GM18502 (cell line): ENCODE data around the gene ZBTB1.
A peak's percentile ranks its signal among the peaks of the same experiment; 100 is the strongest.

Source experiments
- ATAC-seq: cut with Tn5 transposase; IDR thresholded peaks from one replicate; pipeline ENCODE4 v1.9.1; 2021; ENCODE audit warnings: mild to moderate bottlenecking; ENCODE audit not compliant: unreplicated experiment, poor library complexity

ZBTB1 gene

GRCh38 chr14:64504310-64504896 lies at the start of gene ZBTB1:
ZBTB1 (plus strand) TSS chr14:64504770; CDS start chr14:64521505, 16,735 bp downstream.
- ATAC-seq, result peak; percentile 17

- no peak for ATAC-seq
Measured at GRCh38 chr14:64459405-64460136, 45.0 kb upstream of the ZBTB1 start.

DNA sequence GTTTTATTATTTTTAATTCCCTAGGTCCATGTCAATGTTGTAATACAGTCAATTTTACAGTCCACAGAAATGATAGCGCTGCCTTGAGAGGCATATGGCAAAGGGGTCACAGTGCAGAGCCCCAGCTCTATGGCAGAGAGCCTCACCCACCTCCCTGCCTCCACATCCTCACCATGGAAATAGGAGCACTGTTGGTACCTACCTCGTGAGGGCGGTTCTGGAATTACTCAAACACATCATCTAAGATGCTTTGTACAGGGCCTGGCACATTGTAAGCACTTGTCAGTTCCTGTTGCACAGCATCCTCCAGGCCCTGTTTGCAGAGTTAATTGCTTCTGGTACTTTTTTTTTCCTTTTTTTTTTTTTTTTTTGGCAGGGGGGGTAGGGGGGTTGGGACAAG lies 43.3 kb upstream of the ZBTB1 start:
- no peak for ATAC-seq

DNA sequence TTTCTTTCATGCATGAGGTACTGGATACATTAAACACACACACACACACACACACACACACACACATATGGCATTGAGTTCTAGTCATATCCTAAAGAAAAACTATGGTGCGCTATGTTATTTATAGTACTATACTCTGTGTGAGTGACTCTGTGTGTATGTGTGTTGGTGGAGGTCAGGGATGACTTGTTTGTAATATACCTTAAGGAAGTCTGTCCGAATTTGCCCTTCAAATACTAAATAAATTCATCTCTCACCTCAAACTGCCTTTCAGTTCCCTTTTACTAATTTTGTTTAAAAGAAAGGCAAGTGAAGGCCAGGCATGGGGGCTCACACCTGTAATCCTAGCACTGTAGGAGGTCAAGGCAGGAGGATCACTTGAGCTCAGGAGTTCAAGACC lies 41.4 kb upstream of the ZBTB1 start:
- no peak for ATAC-seq

- no peak for ATAC-seq
Measured at GRCh38 chr14:64463873-64464272, 40.7 kb upstream of the ZBTB1 start.

DNA sequence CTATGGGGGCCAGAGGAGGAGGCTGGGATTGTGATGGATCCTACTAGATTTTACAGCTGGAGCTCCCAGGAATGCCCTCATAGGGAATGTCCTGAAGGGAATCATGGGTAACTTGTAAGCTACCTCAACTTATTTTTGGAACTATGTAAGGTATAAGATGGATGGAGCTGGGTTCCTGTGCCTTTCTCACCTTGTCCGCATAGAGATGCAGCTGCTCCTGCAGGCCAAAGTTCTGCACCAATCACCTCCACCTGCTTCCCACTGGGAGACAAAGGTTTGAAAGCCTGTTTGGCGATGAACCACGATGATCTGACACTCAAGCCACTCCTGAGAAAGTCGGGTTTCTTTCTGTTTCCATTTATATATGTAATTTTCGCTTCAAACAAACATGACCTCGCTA lies 39.9 kb upstream of the ZBTB1 start:
- ATAC-seq, result no peak

DNA sequence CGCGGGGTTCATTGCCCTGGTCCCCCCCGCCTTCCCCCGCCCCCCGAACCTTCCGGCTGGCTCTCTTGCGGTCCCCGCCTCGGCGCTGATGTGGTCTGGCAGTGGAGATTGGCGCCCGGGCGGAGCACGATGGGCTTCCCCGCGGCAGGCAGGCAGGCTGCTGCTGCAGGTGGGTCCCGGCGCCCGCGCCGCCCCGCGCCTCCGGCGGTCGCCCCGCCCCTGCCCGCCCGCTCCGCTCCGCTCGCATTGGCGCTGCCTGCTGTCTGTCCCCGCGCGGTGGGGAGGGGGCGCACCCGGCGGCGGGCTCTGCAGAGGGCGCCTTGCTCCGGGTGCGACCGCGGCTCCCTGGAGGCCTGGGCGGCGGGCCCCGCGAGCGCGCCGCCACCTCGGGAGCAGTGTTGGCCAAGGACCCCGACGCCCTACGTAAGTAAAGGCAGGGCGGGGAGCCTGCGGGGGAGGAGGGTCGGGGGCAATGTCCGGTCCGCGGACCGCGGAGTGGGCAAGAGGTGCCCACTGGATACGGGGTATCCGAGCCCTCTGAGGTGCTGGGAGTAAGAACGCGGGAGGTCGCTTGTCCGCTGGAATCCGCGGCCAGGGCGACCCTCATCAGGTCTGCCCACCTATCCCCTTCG lies 39.3 kb upstream of the ZBTB1 start, which contains the start of gene AKAP5:
Gene AKAP5 (plus strand): TSS at position 309 of the 632 bp plus-strand sequence. CDS start 2,896 bp downstream, outside the sequence.
- peak; percentile 74 for ATAC-seq

DNA sequence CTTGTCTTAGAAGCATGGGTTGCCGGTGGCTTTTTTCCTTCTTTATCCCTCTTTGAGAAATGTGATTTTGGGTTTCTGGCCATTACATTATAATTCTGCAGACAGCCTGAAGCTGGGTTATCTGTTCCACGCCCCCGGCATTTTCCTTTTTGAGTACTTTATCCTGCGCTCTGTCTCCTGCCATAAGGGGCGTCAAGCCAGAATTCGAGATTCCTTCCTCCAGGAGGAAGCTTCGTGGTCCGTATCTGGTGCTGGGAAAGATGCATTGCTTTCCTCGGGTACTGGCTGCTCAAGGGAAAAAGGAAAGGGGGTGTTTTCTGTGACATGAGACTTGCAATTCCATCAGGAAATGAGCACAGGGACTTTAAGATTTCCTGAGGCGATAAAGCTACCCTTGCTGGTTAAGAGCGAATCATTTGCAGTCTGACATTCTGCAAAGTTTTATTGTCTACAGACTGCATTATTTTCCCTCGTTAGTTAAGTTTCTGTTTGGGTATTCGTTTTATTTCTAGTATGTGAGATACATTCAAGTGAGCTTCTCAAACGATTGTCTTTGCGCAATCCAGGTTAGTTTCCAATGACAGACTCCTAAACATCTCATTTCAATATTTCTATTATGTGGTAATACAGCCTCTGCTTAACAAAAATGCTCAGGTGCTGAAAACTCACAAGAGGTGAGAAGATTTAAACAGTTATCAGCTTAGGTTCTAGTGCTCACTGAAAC lies 38.6 kb upstream of the ZBTB1 start:
- ATAC-seq, result peak; percentile 7

DNA sequence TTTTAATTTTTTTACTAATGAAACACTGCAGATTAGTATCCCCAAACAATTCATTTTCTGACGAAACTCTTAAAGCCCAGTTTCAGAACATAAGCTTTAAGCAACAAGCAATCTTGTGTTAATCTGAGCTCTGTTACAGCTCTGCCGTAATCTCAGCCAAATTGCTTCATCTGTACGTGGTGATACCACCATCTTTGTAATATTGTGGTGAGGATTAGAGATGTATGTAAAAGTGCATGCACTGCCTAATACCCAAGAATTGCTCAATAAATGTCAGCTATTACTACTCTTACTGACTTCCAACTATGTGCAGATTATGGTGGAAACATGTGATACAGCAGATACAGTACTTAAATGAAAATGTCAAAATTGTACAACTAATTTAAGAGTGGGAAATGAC lies 37.5 kb upstream of the ZBTB1 start:
- no peak for ATAC-seq

DNA sequence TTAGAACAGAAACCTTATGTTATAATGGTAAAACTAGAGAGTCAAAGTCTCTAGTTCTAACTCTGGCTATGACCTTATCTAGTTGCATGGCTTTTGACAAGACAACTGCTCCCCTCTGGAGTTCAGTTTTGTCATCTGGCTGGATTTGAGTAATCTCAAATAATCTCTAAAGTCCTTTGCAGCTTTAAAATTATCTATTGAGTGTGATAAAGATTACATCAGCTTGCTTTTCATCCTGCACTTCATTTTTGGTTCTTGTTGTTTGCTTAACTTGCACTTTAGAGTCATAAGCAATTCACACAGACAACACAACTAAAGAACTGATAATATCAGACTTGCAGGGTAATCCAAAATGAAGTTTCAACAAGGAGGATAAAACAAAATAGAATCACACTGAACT lies 37.0 kb upstream of the ZBTB1 start:
- ATAC-seq, result no peak

DNA sequence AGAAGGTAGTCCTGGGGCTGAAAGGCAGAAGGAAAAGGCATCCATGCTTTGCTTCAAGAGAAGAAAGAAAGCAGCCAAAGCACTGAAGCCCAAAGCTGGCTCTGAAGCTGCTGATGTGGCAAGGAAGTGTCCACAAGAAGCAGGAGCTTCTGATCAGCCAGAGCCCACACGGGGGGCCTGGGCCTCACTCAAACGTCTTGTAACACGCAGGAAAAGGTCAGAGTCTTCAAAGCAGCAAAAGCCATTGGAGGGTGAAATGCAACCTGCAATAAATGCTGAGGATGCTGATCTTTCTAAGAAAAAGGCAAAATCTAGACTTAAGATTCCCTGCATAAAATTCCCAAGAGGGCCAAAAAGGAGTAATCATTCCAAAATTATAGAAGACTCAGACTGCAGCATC lies 36.1 kb upstream of the ZBTB1 start:
- no peak for ATAC-seq

DNA sequence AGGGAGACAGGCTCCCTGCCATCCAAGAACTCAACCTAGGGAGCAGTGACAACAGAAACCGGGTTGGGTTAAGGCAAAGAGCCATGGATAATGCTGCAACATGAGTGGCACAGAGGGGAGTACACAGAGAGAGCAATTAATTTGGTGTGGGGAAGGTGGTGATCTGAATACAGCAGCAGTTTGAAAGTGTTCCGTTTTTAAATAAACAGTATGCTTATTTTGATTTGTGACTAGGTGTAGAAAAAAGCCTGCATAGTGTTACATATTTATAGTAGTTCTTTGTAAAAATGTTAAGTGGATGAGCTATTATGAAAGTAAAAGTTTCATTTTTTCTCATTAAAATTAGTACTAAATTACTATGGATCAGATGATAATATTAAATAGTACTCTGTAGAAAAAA lies 30.5 kb upstream of the ZBTB1 start:
- no peak for ATAC-seq

DNA sequence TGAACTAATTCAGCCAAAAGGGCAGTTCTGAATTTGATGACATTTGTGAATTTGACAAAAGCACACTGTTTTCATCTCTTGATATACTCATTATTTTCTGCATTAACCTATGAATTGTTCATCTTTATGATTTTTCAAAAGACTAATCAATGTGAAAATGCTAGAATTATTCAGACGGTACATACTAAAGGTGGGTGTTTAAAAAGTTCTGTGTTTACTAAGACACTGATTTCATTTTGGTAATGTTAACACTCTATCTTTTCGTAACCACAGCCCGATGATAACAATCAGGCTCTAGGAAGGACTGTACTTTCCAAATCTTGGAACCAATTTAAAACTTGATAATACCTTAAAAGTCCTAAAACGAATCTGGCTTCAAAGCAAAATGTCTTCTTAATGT lies 29.9 kb upstream of the ZBTB1 start:
- no peak for ATAC-seq

DNA sequence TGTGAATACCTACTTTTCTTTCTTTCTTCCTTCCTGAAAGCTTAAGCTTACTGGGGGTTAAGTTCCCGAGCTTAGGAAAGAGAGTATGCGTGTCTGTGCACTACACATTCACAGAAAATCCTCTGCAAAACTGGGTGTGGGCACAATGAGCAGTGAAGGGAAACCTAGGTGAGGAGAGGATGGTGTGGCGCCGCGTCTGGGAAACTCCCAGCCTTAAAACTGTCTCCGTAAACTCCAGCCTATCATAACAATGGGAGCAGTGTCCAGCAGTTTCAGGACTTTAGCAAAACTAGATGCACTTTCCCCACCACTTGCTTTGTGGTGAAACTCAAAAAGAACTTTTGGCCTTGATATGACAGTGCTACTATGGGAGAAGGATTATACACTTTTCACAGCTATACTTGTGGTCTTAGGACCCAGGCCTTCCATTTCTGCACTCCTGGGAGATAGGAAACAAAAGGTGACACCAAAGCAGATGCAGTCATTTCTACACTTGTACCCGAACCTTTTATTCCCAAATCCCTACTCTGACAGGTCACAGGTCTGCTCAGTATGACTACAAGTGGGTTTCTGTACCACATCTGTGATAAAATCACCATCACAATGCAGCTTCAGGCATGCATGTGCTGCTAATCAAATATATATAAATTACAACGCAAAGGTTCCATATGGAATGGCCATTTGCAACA lies 28.8 kb upstream of the ZBTB1 start:
- ATAC-seq, result no peak

DNA sequence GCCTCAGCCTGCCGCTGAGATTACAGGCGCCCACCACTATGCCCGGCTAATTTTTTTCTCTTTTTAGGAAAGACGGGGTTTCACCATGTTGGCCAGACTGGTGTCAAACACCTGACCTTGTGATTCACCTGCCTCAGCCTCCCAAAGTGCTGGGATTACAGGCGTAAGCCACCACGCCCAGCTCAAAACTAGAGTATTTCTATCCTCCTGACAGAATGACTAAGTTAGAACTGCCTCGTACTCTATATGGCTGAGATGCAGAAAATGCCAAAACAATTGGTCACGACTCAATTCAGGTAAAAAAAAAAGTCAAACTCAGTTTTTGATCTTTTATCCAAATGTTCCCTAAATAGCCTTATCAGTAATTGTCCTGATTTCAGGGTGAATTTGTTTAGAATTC lies 28.1 kb upstream of the ZBTB1 start:
- ATAC-seq, result no peak

GRCh38 chr14:64478634-64479250 lies 25.8 kb upstream of the ZBTB1 start:
- ATAC-seq, result no peak

- ATAC-seq, result no peak
Measured at GRCh38 chr14:64488590-64489099, 15.9 kb upstream of the ZBTB1 start.

- ATAC-seq, result no peak
Measured at GRCh38 chr14:64491637-64492036, 12.9 kb upstream of the ZBTB1 start.

DNA sequence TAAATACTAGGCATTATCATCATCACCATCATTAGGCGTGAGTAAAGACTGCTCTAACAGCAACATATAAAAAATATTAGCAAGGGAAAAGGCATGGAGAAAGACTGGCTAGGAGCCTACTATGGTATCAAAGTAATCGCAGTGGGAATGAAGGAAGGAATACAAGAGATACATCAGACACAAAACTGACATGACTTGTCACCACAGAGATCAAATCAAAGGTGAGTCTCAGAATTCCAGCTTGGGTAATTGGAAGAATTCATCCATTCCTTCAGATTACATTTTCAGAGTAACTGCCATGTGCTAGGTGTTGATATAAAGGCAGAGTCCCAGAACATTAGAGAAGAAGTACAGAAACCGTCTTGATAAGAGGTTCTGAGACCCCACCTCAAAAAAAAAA lies 11.1 kb upstream of the ZBTB1 start:
- no peak for ATAC-seq

GRCh38 chr14:64495252-64495651 lies 9.3 kb upstream of the ZBTB1 start:
- no peak for ATAC-seq
